Esophagus muscularis mucosa (tissue), 4 donors: Measurements from ENCODE around the gene SCN8A.

ENCODE experiments used
- EP300 ChIP-seq: sonication (generic); formaldehyde crosslinking; IDR thresholded peaks from one replicate; pipeline ENCODE4 v1.6.1; 2017; ENCODE audit warnings: antibody characterized with exemption
- POLR2A ChIP-seq: fragments of 450-650 bp; IDR thresholded peaks from one replicate; pipeline ENCODE4 v1.6.1; 2017; ENCODE audit warnings: antibody characterized with exemption, moderate library complexity, mild to moderate bottlenecking, low read depth
- POLR2AphosphoS5 ChIP-seq, 2 donors: sonication (generic); formaldehyde crosslinking; IDR thresholded peaks; one replicate each; pipeline ENCODE4 v1.6.1; 2017; ENCODE audit warnings: antibody characterized with exemption in 2 of 2
- TF ChIP-seq, protein P1 (sequence below), 3 experiments: fragments of 200-600 bp in 2 of 3; fragments of 450-650 bp in 1 of 3; sonication (generic) in 2 of 3; IDR thresholded peaks; one replicate each; pipeline ENCODE4 v1.5.1; 2017 to 2019; ENCODE audit warnings: antibody characterized with exemption in 3 of 3, mild to moderate bottlenecking in 2 of 3, moderate library complexity in 1 of 3

DNA sequence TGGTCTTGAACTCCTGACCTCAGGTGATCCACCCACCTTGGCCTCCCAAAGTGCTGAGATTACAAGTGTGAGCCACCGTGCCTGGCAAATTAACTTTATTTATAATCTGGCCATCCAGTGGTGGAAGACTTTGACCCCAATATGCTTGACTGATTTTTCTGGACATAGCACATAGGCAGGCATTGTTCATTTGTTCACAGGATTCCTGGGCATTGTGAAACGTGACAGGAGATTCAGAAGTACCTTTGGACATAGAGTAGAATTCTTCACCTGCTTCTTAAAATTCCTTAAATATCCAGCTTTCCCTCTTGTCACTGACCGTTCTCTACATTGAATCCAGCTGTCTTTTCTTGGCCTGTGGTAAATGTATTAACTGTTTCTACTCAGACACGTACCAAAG lies 103.1 kb downstream of the SCN8A start:
- TF ChIP-seq, protein P1, sequence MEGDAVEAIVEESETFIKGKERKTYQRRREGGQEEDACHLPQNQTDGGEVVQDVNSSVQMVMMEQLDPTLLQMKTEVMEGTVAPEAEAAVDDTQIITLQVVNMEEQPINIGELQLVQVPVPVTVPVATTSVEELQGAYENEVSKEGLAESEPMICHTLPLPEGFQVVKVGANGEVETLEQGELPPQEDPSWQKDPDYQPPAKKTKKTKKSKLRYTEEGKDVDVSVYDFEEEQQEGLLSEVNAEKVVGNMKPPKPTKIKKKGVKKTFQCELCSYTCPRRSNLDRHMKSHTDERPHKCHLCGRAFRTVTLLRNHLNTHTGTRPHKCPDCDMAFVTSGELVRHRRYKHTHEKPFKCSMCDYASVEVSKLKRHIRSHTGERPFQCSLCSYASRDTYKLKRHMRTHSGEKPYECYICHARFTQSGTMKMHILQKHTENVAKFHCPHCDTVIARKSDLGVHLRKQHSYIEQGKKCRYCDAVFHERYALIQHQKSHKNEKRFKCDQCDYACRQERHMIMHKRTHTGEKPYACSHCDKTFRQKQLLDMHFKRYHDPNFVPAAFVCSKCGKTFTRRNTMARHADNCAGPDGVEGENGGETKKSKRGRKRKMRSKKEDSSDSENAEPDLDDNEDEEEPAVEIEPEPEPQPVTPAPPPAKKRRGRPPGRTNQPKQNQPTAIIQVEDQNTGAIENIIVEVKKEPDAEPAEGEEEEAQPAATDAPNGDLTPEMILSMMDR (IDR thresholded peaks at IDR 0.05), result no peak
- TF ChIP-seq POLR2A, result no peak
- TF ChIP-seq POLR2AphosphoS5 (IDR thresholded peaks at IDR 0.05), result no peak
- no peak for TF ChIP-seq EP300
